Hepatocyte (in vitro differentiated cells): ENCODE results near the gene DZIP1.

Experiments used
- EZH2phosphoT487 ChIP-seq: fragments of 200-600 bp; sonication (generic); IDR thresholded peaks from one replicate; pipeline ENCODE4 v1.6.1; 2018; ENCODE audit warnings: antibody characterized with exemption, mild to moderate bottlenecking, low read depth, moderate library complexity; ENCODE audit not compliant: unreplicated experiment, severe bottlenecking
- TF ChIP-seq, protein P1 (sequence below): fragments of 200-600 bp; sonication (generic); IDR thresholded peaks from 2 replicates; pipeline ENCODE4 v1.5.1; 2016; ENCODE audit warnings: antibody characterized with exemption, mild to moderate bottlenecking; ENCODE audit not compliant: poor library complexity

DNA sequence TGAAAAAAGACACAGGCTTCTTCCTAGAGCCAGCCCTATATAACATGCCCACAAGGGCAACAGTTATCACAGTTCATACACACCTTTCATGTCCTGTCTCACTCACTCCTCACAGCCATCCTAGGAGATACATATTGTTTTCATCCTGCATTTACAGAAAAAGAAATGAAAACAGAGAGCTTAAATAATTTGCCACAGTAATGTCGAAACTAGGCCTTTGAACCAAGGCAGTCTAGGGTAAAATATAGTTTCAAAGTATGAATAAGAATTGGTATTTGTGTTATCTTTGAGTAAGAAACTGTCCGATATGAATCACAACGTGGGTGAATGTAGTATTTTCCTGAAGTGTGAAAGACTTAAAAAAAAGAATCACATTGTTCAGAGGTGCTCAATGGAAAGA lies 65.2 kb downstream of the DZIP1 start:
- TF ChIP-seq, protein P1, sequence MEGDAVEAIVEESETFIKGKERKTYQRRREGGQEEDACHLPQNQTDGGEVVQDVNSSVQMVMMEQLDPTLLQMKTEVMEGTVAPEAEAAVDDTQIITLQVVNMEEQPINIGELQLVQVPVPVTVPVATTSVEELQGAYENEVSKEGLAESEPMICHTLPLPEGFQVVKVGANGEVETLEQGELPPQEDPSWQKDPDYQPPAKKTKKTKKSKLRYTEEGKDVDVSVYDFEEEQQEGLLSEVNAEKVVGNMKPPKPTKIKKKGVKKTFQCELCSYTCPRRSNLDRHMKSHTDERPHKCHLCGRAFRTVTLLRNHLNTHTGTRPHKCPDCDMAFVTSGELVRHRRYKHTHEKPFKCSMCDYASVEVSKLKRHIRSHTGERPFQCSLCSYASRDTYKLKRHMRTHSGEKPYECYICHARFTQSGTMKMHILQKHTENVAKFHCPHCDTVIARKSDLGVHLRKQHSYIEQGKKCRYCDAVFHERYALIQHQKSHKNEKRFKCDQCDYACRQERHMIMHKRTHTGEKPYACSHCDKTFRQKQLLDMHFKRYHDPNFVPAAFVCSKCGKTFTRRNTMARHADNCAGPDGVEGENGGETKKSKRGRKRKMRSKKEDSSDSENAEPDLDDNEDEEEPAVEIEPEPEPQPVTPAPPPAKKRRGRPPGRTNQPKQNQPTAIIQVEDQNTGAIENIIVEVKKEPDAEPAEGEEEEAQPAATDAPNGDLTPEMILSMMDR, result no peak
- TF ChIP-seq EZH2phosphoT487, result no peak
